Breast epithelium (tissue), 3 donors: ENCODE measurements around the gene GRIK4.

Experiments
- CTCF ChIP-seq, 3 donors: fragments of 450-650 bp; IDR thresholded peaks; one replicate each; pipeline ENCODE4 v1.5.1; 2016 to 2017; ENCODE audit warnings: antibody characterized with exemption in 3 of 3, mild to moderate bottlenecking in 3 of 3, moderate library complexity in 3 of 3
- POLR2A ChIP-seq: fragments of 450-650 bp; IDR thresholded peaks from one replicate; pipeline ENCODE4 v1.6.1; 2016; ENCODE audit warnings: antibody characterized with exemption, mild to moderate bottlenecking, moderate library complexity

GRCh38 chr11:120522736-120523135 lies 11.2 kb downstream of the GRIK4 start:
- TF ChIP-seq CTCF (IDR thresholded peaks at IDR 0.05) (no peak), POLR2A (no peak)
